Activated naive CD8-positive, alpha-beta T cell treated with anti-CD3 and anti-CD28 coated beads, Interleukin-2, amount 50 U/mL, for 16 hours (primary cell): ENCODE results near the gene KIAA1549.

Source experiments
- DNase-seq: peaks from one replicate; pipeline ENCODE4 v3.0.0-alpha.2; 2020; ENCODE audit warnings: low read depth, low spot score

Gene KIAA1549

GRCh38 chr7:138885383-138886147 is 95.6 kb downstream of the KIAA1549 start:
- no peak for DNase-seq

DNA sequence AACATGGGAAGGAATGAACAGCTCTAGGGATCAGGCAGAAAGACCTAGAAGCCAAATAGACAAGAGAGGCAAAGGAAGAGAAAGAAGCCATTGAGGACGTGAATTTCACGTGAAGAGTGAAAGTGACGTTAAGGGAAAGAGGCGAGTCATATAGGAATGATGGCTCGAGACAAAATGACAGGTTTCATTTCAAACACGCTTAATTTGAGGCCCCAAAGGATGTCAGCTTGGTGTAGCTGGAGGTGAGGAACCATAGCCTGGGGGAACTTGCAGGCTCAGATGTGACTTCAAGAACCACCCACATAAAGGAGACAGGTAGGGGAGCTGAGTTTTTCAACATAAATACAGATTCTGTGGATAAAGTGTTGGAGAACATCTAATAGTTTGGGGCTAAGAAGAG is 98.9 kb downstream of the KIAA1549 start:
- no peak for DNase-seq

DNA sequence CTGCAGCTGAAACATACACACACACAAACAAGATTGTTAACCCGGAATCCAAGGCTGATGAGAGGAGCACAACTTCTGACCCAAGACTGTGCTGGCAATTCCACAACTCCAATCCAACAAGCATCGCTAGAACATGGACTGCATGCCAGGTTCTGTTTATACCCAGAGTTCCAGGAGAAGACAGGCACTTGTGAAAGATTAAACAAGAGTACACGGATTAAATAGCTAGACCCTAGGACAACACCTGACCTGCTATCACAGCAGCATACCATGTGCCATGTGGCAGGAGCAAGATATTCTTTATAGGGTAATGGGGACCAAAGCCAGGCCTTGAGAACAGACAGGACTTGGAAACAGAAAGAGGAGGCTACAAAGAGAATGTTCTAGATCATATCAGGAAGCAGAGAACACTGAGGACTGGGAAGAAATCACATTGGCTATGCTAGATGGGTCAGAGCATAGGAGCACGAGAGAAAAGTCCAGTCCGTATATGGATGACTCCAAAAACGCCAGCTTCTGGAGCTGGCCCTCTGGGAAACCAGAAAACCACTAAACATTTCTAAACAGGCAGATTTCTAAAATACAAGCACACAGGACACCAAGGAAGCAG is 99.5 kb downstream of the KIAA1549 start:
- no peak for DNase-seq

GRCh38 chr7:138880881-138881578 is 100.2 kb downstream of the KIAA1549 start:
- no peak for DNase-seq

DNA sequence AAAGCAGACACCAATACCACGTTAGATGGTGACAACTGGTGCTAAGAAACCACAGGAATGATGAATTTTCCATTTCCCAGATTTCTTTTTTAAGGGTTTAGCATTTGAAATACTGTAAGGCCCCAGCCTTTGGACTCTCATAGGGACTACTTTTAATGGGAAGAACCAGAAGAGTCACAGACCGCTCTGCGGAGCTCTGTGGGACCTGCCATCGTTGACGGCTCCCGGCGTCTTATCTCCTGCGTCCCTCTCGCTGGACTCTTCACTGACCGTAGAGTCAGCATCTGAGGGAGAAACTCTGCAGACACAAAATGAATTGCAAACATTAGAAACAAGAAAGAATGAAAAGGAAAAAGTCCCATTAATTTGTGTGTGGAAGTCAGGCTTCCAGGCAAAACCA is 101.8 kb downstream of the KIAA1549 start:
- DNase-seq: no peak

GRCh38 chr7:138878856-138879255 is 102.3 kb downstream of the KIAA1549 start:
- no peak for DNase-seq

DNA sequence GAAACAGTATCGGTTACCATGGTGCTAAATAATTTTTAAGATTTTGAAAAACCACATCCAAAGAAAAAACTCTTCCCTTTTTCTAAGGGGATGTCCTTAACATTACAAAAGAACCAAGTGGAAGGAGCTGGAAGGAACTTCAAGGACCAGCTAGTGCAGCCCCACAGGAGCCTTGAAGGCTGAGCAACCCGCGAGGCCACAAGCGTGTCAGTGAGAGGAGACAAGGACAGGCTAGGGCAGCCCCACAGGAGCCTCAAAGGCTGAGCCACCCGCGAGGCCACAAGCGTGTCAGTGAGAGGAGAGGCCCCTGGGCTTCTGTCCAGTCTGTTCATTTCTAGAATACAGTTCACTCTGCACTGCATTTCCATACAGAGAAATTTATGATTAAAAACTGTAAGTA is 103.1 kb downstream of the KIAA1549 start:
- no peak for DNase-seq

- DNase-seq: no peak
Measured at GRCh38 chr7:138876326-138876725, 104.9 kb downstream of the KIAA1549 start.

- peak; percentile 27 for DNase-seq
Measured at GRCh38 chr7:138875794-138876193, 105.4 kb downstream of the KIAA1549 start.

GRCh38 chr7:138873220-138873892 is 107.8 kb downstream of the KIAA1549 start:
- DNase-seq: no peak

DNA sequence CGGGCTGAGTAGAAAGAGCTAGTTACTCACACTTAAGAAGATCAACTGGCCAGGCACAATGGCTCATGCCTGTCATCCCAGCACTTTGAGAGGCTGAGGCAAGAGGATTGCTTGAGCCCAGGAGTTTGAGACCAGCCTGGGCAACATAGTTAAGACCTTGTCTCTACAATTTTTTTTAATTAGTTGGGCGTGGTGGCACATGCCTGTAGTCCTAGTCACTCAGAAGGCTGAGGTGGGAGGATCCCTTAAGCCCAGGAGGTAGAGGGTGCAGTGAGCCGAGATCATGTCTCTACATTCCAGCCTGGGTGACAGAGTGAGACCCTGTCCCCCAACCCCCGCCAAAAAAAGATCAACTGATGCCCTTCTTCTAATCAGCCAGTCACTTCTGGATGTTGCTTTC is 108.6 kb downstream of the KIAA1549 start:
- DNase-seq: no peak

- no peak for DNase-seq
Measured at GRCh38 chr7:138871814-138872090, 109.4 kb downstream of the KIAA1549 start.

DNA sequence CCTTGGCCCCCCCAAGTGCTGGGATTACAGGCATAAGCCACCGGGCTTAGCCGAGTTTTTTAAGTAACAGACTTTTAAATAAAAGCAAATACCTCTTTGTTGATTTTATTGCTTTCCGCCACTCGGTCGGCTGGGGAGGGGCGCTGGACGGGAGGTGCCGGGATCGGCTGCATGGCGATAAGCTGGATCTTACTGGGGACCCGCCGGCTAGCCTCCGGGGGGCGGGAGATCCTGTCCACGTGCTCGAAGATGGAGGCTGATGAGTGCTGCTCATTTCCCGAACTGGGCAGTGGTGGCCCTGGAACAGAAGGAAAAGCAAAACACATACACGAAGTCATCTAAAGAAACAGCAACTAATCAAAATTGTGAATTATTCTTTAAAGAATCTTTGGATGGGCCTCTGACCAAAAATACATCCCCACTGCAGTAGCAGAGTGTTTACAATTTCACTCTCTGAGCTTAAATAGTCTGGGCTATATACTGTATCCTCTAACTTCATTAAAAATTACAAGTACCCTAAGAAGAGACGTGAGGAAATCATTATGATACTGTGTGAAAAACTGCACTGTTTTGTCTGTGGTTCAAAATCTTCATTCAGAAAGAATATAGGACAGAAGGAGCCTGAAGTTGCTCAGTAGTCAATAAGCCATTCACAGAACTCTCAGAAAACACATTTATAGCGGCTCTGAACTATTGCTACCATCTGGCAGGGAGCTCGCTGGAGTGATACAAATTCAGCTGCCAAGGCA is 110.0 kb downstream of the KIAA1549 start:
- DNase-seq: no peak

- DNase-seq: no peak
Measured at GRCh38 chr7:138869353-138869752, 111.8 kb downstream of the KIAA1549 start.

GRCh38 chr7:138868711-138869110 is 112.5 kb downstream of the KIAA1549 start:
- no peak for DNase-seq

DNA sequence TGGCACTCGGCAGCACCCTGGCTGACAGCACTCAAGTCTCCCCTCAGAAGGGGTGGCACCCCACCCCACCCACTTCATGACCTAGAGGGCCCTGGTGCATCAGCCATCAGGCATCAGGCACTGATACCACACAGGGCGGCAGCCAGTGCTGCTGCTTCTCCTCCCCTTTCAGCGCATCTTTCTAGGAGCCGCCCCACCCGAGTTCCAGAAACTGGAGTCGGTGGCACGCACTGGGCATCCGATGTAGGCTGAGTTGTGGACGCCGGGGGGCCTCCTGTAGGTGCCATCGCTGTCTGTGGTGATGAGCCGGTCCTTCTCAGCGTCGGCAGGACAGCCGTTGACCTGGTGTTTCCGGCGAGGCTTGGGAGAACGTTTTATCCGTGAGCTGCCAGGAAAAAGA is 113.4 kb downstream of the KIAA1549 start:
- DNase-seq: no peak

DNA sequence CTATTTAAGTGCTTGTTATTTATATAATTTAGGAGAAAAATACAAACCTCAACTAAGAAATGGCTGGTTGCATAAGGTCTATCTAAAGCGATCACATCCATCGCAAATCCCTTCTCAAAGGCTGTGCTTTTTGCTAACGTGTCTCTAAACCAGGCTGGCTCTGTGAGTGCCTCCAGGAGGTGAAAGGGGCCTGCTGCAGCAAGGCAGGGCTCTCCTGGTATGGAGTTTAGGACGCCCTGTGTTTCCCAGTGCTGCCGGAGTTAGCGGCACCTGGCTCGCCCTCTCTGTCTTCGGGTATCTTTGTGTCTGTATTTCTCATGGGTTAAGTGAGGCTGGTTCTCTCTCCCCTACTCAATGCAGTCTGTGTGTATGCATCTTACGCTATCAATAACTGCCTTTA is 114.8 kb downstream of the KIAA1549 start:
- DNase-seq: no peak

GRCh38 chr7:138865843-138866242 is 115.3 kb downstream of the KIAA1549 start:
- no peak for DNase-seq

DNA sequence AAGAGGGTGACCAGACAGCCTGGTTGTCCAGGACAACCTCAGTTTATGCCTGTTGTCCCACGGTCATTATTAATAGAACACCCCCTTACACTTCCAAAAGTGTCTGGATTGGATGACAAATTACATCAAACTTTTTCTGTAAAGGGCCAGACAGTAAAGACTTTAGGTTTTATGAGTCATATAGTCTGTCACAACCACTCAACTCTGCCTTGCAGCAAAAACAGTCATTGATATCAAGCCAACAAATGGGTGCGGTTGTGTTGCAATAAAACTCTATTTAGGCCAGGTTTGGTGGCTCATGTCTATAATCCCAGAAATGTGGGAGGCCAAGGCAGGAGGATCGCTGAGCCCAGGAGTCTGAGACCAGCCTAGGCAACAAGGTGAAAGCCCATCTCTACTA is 116.5 kb downstream of the KIAA1549 start:
- no peak for DNase-seq

- no peak for DNase-seq
Measured at GRCh38 chr7:138863931-138864330, 117.3 kb downstream of the KIAA1549 start.

DNA sequence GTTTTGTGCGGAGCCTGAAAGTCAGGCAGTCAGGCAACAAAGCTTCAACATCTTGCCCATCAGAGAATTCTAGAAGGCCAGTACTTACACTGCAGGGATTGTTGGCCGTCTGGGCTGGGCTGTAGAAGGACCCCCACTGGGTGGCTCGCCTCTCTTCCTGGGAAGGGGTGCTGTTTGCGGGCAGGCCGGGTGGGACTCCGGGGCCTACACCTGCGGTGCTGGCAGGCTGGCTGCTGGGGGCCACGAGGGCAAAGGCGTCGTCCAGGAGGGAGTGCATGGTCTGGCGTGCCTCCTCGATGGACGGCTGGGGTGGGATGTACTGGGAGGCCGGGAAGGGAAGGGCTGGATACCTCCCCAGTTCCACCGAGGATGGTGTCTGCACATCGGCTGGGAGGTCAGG is 120.1 kb downstream of the KIAA1549 start:
- DNase-seq: no peak

GRCh38 chr7:138857728-138858127 is 123.5 kb downstream of the KIAA1549 start:
- no peak for DNase-seq
